HepG2 (cell line): ENCODE measurements around the gene TWNK. TPM values are rescaled to one million over a fixed set of nuclear protein-coding genes. Genes with fewer than 3 reads are reported as not detected.

Experiments
- AKAP8 ChIP-seq: sonication (generic); formaldehyde crosslinking; IDR thresholded peaks from 2 replicates; pipeline ENCODE4 v1.5.1; 2020; ENCODE audit warnings: mild to moderate bottlenecking, missing genetic modification reagents
- BCL6 ChIP-seq: IDR thresholded peaks from 2 replicates; pipeline ENCODE4 v1.6.1; 2016; ENCODE audit warnings: missing genetic modification reagents, missing compliant biosample characterization
- BORCS8-MEF2B ChIP-seq: sonication (generic); formaldehyde crosslinking; IDR thresholded peaks from 2 replicates; pipeline ENCODE4 v1.8.0; 2022; ENCODE audit warnings: mild to moderate bottlenecking, missing genetic modification reagents
- EEA1 ChIP-seq: sonication (generic); formaldehyde crosslinking; IDR thresholded peaks from 2 replicates; pipeline ENCODE4 v1.5.1; 2020; ENCODE audit warnings: mild to moderate bottlenecking, missing genetic modification reagents, borderline replicate concordance
- FOXM1 ChIP-seq: sonication (generic); formaldehyde crosslinking; IDR thresholded peaks from 2 replicates; pipeline ENCODE4 v1.5.0; 2020; ENCODE audit warnings: missing genetic modification reagents
- HDAC1 ChIP-seq: sonication (generic); formaldehyde crosslinking; IDR thresholded peaks from 2 replicates; pipeline ENCODE4 v1.5.1; 2020; ENCODE audit warnings: mild to moderate bottlenecking, missing genetic modification reagents
- KMT2B ChIP-seq: IDR thresholded peaks from 2 replicates; pipeline ENCODE4 v1.6.1; 2016; ENCODE audit warnings: missing genetic modification reagents, missing compliant biosample characterization
- MTA3 ChIP-seq: sonication (generic); formaldehyde crosslinking; IDR thresholded peaks from 2 replicates; pipeline ENCODE4 v1.4.0; 2020; ENCODE audit warnings: missing genetic modification reagents
- NFYC ChIP-seq: IDR thresholded peaks from 2 replicates; pipeline ENCODE4 v1.6.1; 2016; ENCODE audit warnings: missing genetic modification reagents, missing compliant biosample characterization
- SYNCRIP ChIP-seq: fragments of 200-400 bp; formaldehyde crosslinking; IDR thresholded peaks from 2 replicates; pipeline ENCODE4 v1.6.1; 2018; ENCODE audit warnings: mild to moderate bottlenecking, low read depth, low read length; ENCODE audit not compliant: insufficient read depth
- TAF1 ChIP-seq: sonication (generic); formaldehyde crosslinking; IDR thresholded peaks from 2 replicates; pipeline ENCODE4 v1.4.0; 2020; ENCODE audit warnings: missing genetic modification reagents
- TCF7 ChIP-seq: sonication (generic); IDR thresholded peaks from 2 replicates; pipeline ENCODE4 v1.6.1; 2016; ENCODE audit warnings: antibody characterized with exemption, low read depth
- ZNF121 ChIP-seq: sonication (generic); formaldehyde crosslinking; IDR thresholded peaks from 2 replicates; pipeline ENCODE4 v1.5.0; 2020; ENCODE audit warnings: mild to moderate bottlenecking, missing genetic modification reagents
- ZNF335 ChIP-seq: sonication (generic); formaldehyde crosslinking; IDR thresholded peaks from 2 replicates; pipeline ENCODE4 v1.4.0; 2020; ENCODE audit warnings: missing genetic modification reagents
- ZNF33B ChIP-seq: sonication (generic); formaldehyde crosslinking; IDR thresholded peaks from 2 replicates; pipeline ENCODE4 v1.5.1; 2020; ENCODE audit warnings: mild to moderate bottlenecking, missing genetic modification reagents
- ZNF839 ChIP-seq: sonication (generic); formaldehyde crosslinking; IDR thresholded peaks from 2 replicates; pipeline ENCODE4 v1.4.0; 2020; ENCODE audit warnings: missing genetic modification reagents, mild to moderate bottlenecking, borderline replicate concordance
- polyA plus RNA-seq, 8 experiments: library from polyadenylated mRNA; depleted of rRNA in 3 of 8; stranded (reverse) in 7 of 8; unstranded in 1 of 8; fragments of >200 nt; fragmentation: Illumina TruSeq in 4 of 8; extraction: Trizol in 4 of 8; gene quantifications; 2 replicates each; pipeline versions ENCODE4 v1.2.1 to v1.2.3, GENCODE V29; 2011 to 2016; ENCODE audit warnings: low read depth in 4 of 8, missing spikeins in 1 of 8, mixed read lengths in 1 of 8; ENCODE audit not compliant: insufficient read depth in 1 of 8
- total RNA-seq, 5 experiments: library from RNA; depleted of rRNA; stranded (reverse); fragments of >200 nt; fragmentation: Illumina TruSeq; extraction: Trizol; gene quantifications; 2 replicates each; pipeline ENCODE4 v1.2.3, GENCODE V29; 2016; ENCODE audit warnings: low read depth in 1 of 5
- TF ChIP-seq, protein P1 (sequence below): IDR thresholded peaks from 2 replicates; pipeline ENCODE4 v1.6.1; 2016; ENCODE audit warnings: mild to moderate bottlenecking, missing biosample characterization, missing genetic modification reagents
- TF ChIP-seq, protein P2 (sequence below): sonication (generic); formaldehyde crosslinking; IDR thresholded peaks from 2 replicates; pipeline ENCODE4 v1.5.0; 2020; ENCODE audit warnings: missing genetic modification reagents
- TF ChIP-seq, protein P3 (sequence below): sonication (generic); formaldehyde crosslinking; IDR thresholded peaks from 2 replicates; pipeline ENCODE4 v1.5.1; 2020; ENCODE audit warnings: missing genetic modification reagents, mild to moderate bottlenecking, borderline replicate concordance
- TF ChIP-seq, protein P4 (sequence below): sonication (generic); formaldehyde crosslinking; IDR thresholded peaks from 2 replicates; pipeline ENCODE4 v1.5.0; 2020; ENCODE audit warnings: mild to moderate bottlenecking, missing genetic modification reagents
- TF ChIP-seq, protein P5 (sequence below): sonication (generic); formaldehyde crosslinking; IDR thresholded peaks from 2 replicates; pipeline ENCODE4 v1.5.1; 2020; ENCODE audit warnings: mild to moderate bottlenecking, missing genetic modification reagents, moderate library complexity
- TF ChIP-seq, protein P6 (sequence below), 2 experiments: sonication (generic) in 1 of 2; formaldehyde crosslinking in 1 of 2; IDR thresholded peaks; 2 replicates each; pipeline versions ENCODE4 v1.5.1 to v1.6.1; 2011 to 2020; ENCODE audit warnings: borderline replicate concordance in 1 of 2, low read depth in 1 of 2, low read length in 1 of 2, mild to moderate bottlenecking in 1 of 2, missing genetic modification reagents in 1 of 2, moderate library complexity in 1 of 2

Gene TWNK
- total and polyA plus RNA-seq, 2 of the 13 experiments (the other 11 are each of a cell fraction or from before 2014, with no cell fraction given), result 10.7 to 16.5 TPM

DNA sequence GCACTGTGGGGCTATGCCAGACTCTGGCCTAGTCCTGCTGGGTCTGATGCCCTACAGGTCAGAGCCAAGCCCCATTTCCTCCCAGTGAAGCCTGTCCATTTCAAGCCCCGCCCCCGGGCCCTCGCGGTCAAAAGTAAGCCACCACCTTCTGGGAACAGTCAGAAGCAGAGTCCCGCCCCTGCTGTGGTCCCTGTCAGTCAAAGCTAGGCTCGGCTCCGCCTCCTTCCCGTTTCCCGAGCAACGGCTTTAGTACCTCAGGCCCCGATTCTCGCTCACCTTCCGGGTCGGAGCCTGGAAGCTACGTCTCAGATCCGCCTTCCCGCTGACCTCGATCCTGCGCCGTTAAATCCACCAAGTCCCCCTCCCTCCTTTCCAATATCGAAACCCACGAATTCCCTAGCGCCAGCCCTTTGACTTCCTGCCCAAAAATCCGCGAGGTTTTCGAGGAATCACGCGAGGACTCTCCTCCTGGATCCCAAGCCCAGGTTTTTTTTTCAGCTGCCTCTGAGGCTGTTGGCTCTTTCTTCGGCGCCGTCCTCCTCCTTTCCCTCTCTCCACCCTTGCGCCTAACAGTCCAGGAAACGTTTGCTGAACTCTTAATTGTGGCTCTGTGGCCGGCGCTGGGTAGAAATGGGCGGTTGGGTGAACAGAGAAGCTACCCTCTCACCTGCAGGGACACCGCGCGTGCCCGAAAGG lies 55.5 kb downstream of the TWNK start (continued):
- TF ChIP-seq, protein P1, sequence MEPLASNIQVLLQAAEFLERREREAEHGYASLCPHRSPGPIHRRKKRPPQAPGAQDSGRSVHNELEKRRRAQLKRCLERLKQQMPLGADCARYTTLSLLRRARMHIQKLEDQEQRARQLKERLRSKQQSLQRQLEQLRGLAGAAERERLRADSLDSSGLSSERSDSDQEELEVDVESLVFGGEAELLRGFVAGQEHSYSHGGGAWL (CRISPR knock-in tag), result peak; percentile 57; the same call in 1 of the 2 replicates
- TF ChIP-seq EEA1 (CRISPR knock-in tag) (no peak), AKAP8 (CRISPR knock-in tag) (no peak), MTA3 (CRISPR knock-in tag) (no peak), HDAC1 (CRISPR knock-in tag) (peak; percentile 77), ZNF839 (CRISPR knock-in tag) (no peak), BORCS8-MEF2B (no peak), FOXM1 (no peak), BCL6 (CRISPR knock-in tag) (peak; percentile 89), ZNF121 (CRISPR knock-in tag) (no peak), TCF7 (no peak), TAF1 (CRISPR knock-in tag) (peak; percentile 44; the same call in 1 of the 2 replicates), SYNCRIP (no peak), KMT2B (CRISPR knock-in tag) (peak; percentile 41; the same call in 1 of the 2 replicates), ZNF33B (CRISPR knock-in tag) (0 out of 2 replicates have a peak, but pooled peaks have one; percentile 57), ZNF335 (no peak), NFYC (CRISPR knock-in tag) (peak; percentile 10; the same call in 1 of the 2 replicates)
- TF ChIP-seq, protein P2, sequence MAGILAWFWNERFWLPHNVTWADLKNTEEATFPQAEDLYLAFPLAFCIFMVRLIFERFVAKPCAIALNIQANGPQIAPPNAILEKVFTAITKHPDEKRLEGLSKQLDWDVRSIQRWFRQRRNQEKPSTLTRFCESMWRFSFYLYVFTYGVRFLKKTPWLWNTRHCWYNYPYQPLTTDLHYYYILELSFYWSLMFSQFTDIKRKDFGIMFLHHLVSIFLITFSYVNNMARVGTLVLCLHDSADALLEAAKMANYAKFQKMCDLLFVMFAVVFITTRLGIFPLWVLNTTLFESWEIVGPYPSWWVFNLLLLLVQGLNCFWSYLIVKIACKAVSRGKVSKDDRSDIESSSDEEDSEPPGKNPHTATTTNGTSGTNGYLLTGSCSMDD, result no peak
- TF ChIP-seq, protein P3, sequence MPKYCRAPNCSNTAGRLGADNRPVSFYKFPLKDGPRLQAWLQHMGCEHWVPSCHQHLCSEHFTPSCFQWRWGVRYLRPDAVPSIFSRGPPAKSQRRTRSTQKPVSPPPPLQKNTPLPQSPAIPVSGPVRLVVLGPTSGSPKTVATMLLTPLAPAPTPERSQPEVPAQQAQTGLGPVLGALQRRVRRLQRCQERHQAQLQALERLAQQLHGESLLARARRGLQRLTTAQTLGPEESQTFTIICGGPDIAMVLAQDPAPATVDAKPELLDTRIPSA (CRISPR knock-in tag), result no peak
- TF ChIP-seq, protein P4, sequence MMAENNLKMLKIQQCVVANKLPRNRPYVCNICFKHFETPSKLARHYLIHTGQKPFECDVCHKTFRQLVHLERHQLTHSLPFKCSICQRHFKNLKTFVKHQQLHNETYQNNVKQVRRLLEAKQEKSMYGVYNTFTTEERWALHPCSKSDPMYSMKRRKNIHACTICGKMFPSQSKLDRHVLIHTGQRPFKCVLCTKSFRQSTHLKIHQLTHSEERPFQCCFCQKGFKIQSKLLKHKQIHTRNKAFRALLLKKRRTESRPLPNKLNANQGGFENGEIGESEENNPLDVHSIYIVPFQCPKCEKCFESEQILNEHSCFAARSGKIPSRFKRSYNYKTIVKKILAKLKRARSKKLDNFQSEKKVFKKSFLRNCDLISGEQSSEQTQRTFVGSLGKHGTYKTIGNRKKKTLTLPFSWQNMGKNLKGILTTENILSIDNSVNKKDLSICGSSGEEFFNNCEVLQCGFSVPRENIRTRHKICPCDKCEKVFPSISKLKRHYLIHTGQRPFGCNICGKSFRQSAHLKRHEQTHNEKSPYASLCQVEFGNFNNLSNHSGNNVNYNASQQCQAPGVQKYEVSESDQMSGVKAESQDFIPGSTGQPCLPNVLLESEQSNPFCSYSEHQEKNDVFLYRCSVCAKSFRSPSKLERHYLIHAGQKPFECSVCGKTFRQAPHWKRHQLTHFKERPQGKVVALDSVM (CRISPR knock-in tag), result no peak
- TF ChIP-seq, protein P5, sequence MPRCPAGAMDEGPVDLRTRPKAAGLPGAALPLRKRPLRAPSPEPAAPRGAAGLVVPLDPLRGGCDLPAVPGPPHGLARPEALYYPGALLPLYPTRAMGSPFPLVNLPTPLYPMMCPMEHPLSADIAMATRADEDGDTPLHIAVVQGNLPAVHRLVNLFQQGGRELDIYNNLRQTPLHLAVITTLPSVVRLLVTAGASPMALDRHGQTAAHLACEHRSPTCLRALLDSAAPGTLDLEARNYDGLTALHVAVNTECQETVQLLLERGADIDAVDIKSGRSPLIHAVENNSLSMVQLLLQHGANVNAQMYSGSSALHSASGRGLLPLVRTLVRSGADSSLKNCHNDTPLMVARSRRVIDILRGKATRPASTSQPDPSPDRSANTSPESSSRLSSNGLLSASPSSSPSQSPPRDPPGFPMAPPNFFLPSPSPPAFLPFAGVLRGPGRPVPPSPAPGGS, result no peak
- TF ChIP-seq, protein P6, sequence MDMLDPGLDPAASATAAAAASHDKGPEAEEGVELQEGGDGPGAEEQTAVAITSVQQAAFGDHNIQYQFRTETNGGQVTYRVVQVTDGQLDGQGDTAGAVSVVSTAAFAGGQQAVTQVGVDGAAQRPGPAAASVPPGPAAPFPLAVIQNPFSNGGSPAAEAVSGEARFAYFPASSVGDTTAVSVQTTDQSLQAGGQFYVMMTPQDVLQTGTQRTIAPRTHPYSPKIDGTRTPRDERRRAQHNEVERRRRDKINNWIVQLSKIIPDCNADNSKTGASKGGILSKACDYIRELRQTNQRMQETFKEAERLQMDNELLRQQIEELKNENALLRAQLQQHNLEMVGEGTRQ (IDR thresholded peaks at IDR 0.05; ENCODE audit: low read depth, low read length), result no peak
- TF ChIP-seq, protein P6 (CRISPR knock-in tag; IDR thresholded peaks at IDR 0.05; ENCODE audit: borderline replicate concordance), result no peak
